Activated CD4-positive, alpha-beta T cell treated with anti-CD3 and anti-CD28 coated beads, Interleukin-10, Interleukin-2, amounts not matched to agents 100 ng/mL and 50 ng/mL, durations not matched to agents 16 hours and 8 hours (primary cell): ENCODE results near the gene MPEG1.

ENCODE experiments used
- DNase-seq: peaks from one replicate; pipeline ENCODE4 v3.0.0-alpha.2; 2020

Gene MPEG1

DNA sequence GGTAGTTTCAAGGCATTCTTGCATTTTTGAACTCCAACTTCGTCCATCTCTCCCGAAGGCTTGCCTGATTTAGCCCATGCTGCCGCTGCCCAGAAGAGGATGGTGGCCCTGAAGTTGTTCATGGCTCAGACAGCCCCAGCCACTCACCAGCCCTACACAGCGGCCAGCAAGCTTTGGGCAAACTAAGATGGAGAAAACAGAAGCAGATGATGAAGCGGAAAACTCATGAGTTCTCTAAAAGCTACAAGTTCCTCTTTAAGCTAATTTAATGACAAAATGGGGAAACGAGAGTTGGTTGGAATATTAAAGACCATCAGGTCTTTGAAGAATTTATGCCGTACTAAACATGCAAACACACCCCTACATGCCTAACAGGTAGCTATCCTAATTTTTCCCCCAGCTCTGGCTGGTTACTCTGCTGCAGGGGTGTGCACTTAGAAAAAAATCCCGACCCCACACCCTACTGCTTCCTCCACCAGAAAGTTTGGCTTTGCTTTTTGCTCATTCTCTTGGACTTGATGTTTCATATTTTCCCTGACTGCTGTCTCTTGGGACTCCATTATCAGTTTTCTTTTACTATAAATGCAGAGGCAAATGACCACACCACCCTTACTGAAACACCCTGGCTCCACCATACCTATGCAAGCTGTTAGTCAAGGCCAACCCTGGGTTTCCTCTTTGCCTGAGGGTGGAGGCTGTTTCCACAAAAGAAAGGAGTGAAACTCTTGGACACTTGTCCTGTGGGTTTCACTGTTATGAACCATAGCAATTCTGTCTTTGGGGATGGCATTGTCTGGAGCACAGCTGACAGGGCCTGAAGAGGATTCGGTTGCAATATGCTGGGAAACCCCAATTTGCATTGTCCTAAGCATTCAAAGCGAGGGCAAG is at the start of gene MPEG1:
Gene MPEG1 (minus strand): TSS at position 184 of the 888 bp plus-strand sequence. CDS start 62 bp downstream, at position 122.
- no peak for DNase-seq

DNA sequence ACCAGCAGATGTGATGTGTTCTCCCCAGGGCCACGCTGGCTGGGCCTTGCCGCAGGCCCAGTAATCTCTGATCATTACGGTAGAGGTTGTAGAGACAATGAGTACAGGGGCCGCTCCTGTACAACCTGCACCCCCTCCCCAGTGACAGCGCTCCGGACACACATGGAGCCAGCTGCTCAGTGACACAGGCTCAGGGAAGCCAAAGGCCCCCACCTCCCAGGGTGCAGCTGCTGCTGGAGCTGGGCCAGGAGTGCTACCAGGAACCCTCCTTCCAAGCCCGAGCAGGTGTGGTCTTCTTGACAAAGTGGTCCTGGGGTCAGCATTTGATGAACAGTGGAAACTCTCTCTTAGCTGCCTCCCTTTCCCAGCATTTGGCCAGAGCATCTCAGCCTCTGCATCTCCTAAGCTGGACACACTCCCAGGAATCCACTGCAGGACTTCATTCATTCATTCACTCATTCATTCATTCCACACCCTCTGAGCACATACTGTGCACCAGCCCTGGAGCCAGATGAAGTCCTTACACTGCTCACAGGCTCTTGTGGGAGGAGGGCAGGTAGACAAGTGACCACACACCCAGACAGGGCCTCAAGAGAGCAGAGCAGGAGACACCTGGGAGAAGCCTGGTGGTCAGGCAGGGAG is 49.6 kb upstream of the MPEG1 start:
- DNase-seq: no peak

DNA sequence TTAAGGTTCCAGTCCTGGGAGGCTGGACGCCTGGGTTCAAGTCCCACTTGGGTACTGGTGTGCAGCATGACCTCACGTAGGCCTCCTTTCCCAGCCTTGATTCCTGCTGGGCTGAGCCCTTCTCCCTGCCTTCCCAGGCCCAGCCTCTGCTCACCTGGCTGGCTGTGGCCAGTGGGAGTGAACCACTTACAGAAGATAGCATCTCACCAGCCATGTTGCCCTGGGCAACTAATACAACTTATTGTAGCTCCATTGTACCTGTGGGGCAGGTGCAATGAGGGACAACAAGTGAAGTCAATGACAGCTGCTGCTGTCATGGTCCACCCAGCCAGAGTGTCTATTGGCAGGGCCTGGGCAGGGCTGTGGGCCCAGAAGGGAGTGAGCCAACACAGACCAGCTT is 48.4 kb upstream of the MPEG1 start:
- no peak for DNase-seq

DNA sequence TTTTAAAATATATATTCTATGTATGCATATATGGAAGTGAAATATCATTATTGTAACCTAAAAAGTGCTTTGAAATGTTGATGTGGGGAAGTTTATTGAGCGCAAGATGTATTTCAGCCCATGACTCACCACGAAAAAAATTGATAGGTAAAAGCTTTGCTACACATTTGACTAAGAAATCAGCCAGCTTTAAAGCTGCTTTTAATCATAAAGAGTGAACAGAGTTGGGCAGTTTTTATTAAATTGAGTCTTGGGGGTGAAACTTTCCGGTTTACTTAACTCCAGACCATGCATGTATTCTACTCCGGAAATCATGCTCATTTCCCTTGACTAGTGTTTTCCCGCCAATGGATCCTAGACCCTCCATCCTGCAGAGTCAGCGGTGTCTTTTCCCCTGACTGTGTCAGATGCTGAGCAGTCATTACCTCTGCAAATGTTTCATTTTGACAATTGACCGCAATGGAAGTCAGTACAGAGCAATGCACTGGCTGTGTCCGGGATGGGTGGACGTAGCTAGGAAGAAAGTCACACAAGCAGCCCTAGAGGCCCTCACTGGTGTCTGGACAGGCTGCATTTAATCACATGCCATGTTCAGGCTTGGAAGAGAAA is 47.2 kb upstream of the MPEG1 start:
- peak; percentile 14 for DNase-seq

DNA sequence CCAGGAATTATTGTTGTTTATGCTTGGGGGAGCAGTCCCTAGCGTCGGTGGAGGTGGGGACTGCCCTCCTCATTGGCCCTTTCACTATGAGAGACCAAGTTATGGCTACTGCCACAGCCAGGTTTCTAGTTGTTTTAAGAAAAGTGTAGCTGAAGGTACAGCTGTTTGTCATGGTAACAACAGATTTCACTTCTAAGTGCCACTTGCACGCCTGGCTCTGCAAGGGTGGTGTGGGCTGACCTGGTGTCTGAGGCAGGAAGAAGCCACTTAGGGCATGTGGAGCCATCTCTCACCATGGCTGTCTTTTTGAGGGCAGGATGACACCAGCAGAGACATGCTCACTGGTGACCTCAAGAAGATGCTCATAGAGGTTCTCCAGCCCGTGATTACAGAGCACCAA is 46.3 kb upstream of the MPEG1 start:
- DNase-seq: no peak

- DNase-seq: no peak
Observed at GRCh38 chr11:59255281-59255680, 42.6 kb upstream of the MPEG1 start.

DNA sequence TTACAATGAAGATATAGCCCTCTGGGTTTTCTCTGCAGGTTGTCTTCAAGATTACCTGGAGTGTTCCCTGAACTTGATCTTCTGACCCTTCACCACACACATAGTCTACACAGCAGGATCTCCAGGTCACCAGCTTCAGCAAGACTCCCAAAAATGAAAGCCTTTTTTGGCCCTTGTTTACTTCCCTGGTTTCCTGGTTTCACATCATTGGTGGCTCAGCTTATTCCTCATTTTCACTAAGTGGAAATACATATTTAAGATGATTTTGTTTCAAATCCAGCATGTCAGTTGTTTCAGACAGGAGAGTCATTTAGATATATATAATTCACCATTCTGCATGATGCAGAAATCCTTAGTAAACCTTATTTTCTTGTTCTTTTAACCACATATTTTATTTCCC is 41.6 kb upstream of the MPEG1 start:
- DNase-seq: no peak

DNA sequence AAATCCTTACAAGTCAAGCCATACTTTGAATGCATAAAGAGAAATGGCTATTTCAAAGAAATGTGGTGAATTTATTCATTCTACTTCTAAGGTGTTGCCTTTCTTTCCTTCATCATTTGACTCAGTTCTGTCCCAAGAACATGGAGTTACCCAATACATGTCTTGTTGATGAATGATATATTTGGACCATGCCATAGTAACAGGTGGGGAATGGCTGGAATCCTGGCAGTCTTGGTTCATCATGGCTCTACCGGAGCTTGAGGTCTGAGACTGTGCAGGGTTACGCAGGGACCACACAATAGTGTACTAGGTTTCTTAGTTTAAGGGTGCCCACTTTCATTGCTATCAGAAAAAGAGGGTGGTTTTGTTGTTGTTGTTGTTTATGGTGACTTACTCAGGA is 40.3 kb upstream of the MPEG1 start:
- no peak for DNase-seq

DNA sequence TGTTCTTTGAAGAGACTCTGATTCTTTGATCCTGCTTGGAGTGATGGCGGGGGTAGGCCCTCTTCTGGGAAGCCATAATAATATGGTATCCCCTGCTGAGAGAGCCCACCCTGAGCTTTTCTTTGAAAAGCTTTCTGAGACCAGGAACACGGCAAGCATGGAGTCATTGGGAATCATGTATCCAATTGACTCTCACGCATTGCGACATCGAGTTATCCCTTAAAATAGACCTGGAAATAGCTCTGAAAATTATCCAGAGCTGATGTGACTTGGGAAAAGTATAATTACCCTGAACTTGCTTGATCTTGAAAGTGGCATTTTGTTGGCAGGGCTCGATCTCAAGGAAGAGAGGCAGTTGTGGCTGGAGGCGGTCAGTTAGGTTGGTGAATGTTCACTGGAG is 36.8 kb upstream of the MPEG1 start:
- no peak for DNase-seq

DNA sequence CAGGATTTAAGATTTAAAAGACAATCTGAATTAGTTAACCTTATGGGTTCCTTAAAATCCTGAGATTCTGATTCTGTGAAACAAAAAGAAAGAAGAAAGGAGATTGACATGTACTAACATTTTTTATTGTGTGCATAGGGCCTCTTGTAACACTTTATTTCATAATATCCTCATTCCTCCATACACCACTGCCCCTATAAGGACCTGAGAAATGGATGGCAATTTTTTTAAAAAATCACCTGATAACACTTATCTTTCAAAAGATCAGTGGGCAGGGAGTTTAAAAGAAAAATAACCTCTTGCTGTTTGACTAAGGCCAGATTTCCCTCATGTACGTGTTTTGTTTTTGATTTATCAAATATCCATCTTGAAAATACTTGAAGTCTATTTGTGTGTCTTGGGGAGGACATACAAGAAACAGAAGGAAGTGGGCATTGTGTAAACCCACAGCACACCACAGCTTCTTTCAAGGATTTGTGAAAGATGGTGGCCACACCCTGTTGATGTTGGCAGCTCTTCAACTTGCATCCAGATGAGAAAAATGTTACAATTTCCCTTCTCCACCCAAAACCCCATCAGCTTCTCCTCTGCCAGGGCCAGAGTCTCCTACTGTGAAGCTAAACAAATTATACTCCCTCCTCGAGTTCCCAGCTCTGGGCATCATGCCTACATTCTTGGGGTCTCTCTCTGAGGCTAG is 35.0 kb upstream of the MPEG1 start:
- DNase-seq: no peak

- DNase-seq: no peak
Observed at GRCh38 chr11:59243633-59244032, 30.9 kb upstream of the MPEG1 start.

DNA sequence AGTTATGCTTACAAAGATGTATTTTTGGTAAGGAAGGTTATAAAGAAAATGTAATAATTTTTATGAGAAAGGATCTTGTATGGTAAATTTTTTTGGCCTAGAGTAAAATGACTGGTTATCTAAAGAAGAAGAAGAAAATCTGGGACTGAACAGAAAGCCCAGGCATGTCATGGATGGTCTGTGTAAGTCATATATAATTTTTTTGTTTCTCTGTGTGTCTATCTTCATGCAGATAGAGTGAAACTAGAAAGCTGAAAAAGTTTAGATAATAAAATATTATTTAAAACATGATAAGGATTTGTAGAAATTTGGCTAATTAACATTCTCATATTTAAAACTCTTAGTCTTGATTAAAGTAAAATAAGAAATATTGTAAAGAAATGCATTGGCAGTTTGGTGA is 27.6 kb upstream of the MPEG1 start:
- no peak for DNase-seq

DNA sequence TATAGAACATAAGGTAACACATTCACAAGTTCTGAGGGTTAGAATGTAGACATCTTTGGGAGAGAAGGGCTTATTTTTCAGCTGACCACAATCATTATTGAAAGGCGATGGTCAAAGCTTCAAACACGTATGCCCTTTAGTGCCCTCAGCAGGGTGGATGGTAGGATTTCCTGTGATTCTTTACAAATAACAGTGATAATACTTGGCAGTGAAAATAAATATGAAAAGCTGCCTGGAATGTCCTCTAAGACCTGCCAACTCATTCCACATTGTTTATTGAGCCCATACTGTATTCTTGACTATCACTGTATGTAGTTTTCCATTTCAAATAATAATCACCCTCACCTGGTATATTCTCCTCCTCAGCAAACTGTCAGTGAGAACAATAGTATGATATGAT is 13.7 kb upstream of the MPEG1 start:
- DNase-seq: no peak

DNA sequence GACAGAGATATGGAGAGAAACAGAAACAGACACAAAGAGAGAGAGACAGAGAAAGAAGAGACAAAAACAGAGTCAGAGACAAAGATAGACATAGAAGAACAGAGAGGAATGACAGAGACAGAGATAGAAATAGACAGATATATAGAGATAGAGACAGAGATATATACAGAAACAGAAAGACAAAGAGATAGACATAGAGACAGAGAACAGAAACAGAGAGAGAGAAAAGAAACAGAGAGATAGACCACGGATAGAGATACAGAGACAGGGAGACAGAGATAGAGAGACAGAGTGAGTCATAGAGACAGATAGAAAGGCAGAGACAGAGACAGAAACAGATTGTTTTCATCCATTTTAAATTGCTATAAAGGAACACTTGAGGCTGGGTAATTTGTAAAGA is 12.3 kb upstream of the MPEG1 start:
- DNase-seq: no peak

DNA sequence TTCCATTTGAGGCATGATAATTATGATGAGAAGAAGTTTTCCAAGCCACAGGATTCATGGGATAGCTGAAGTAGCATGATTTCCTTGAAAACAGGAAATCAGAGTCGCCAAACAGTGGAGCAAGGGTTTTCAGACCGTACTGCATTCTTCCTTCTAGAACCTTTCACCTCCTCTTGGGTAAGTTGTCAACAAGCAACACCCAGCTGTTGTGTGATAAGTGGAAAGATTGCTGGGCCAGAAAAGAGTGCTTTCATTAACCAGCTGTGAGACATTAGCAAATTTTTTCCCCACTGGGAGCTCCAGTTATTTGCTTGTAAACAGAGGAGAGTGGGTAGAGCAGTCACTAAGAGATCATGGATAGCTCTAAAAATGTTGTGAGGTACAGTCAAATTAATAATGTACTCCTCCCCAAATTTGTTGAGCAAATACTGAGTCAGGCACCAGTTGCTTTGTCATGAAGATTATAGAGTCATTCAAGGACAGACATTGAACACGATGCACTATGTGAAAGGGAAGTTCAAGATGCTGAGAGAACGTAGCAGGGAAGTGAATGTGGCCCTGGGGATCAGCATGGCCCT is 11.7 kb upstream of the MPEG1 start:
- DNase-seq: no peak

DNA sequence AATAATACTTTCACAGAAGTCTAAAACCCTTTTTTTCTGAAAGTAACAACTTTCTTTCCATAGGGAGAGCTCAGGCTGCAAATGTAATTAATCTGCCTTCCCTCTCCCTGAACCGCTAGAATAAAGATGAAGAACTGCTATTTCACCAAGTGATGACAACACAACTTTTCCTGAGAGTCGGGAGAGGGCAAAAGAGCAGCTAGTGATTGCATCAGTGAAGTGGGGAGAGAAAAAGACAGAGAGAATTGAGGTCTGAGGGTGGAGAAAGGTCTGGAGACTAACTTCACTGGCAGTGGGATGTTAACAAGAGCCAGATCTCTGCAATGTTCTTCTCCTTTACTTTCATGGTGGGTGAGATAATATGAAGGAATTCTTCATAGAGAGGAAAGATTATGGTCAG is 10.9 kb upstream of the MPEG1 start:
- DNase-seq: no peak

DNA sequence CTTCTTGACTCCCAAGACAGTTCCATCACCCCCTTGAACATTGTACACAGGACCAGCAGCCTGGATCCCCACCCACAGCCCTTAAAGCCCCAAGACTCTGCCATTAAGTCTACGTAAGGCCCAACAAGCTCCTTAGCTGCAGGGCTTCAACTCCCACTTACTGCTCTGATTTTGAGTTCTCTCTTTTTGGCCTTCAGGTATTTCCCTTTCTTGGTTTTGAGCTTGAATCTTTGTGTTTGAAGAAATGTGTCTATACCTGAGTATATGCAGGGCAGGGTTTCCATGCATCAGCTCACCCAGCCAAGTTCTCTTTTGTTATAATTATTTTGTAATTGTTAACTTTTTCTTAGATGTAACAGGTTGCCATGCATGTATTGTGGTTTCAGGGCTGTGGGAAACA is 10.4 kb upstream of the MPEG1 start:
- no peak for DNase-seq

GRCh38 chr11:59222464-59223060 is 9.8 kb upstream of the MPEG1 start:
- DNase-seq: no peak

GRCh38 chr11:59221441-59221840 is 8.7 kb upstream of the MPEG1 start:
- DNase-seq: no peak

DNA sequence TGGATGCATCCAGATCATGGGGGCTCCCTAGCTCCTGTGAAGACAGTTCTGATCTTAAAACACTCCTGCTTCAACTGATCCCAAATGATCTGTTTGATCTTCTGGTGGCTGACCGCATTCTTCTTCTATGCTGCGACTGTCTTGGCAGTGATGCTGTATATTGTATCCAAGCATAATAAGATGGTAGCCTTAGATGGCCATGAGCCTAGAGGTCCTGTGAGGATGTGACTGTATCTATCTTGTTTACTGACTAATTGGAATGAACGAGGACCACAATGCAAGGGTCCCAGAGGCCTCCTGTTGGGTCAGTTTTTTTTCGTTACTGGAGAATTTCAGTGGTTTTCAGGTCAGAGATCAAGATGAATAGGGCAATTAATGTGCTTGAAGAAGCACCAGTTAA is 7.1 kb upstream of the MPEG1 start:
- no peak for DNase-seq

- no peak for DNase-seq
Observed at GRCh38 chr11:59218893-59219292, 6.2 kb upstream of the MPEG1 start.

DNA sequence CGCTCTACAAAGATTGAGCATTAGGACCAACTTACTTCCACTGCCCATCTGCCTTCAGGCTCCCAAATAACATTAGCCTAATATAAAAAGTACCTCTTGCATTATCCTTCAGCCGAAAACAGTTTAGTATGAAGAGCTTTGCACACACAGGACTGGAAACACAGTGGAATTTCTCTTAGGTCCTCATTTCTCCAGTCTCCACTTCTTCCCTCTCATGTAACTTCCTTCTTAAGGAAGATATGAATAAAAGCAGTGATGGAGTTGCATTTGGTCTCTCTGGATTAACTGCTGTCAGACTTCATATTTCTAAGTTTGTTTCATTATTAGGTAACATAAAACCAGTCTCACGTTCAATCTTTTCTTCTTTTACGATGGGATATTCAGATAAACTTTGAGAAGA is 5.6 kb upstream of the MPEG1 start:
- no peak for DNase-seq
